DOHH2 (cell line): ENCODE measurements around the gene KIF6.

ENCODE experiments used
- CTCF ChIP-seq: fragments of 200-600 bp; sonication (generic); IDR thresholded peaks from one replicate; pipeline ENCODE4 v1.5.1; 2014; ENCODE audit warnings: antibody characterized with exemption, mild to moderate bottlenecking, low read depth, low read length; ENCODE audit not compliant: poor library complexity, severe bottlenecking
- EZH2phosphoT487 ChIP-seq: fragments of 200-600 bp; sonication (generic); IDR thresholded peaks from 2 replicates; pipeline ENCODE4 v1.6.1; 2017; ENCODE audit warnings: borderline replicate concordance, mild to moderate bottlenecking, antibody characterized with exemption, low read length, moderate library complexity, mixed read lengths

- TF ChIP-seq CTCF (no peak), EZH2phosphoT487 (no peak)
Measured at GRCh38 chr6:39625209-39625608, 100.0 kb downstream of the KIF6 start.
